ENCODE measurements around the gene PRAC1.

PRAC1 gene

GRCh38 chr17:48761114-48761513 is 38.8 kb upstream of the PRAC1 start:
- Histone ChIP-seq H2BK15ac (ENCODE audit: low read length) (no peak overlapping the region), H3K27me3 (ENCODE audit: control insufficient read depth in 3 of 3, insufficient read depth in 3 of 3, low read depth in 1 of 3, low read length in 3 of 3) (peaks cover 0 to 77% (median 44%) of the 10 kb centered on the region in 3 experiments), H3K27ac (replicated peaks; ENCODE audit: low read length) (no peak overlapping the region), H3K23ac (ENCODE audit: low read depth, low read length, poor library complexity) (no peak overlapping the region), H3K4me2 (ENCODE audit: insufficient read depth, low read length, poor library complexity, severe bottlenecking) (no peak overlapping the region), H2AFZ (ENCODE audit: low read length) (no peak overlapping the region), H3K9me3 (replicated peaks in 1 of 2; ENCODE audit: control insufficient read depth in 2 of 2, insufficient read depth in 1 of 2, low read depth in 1 of 2, low read length in 2 of 2) (no peaks in the 10 kb centered on the region), H2BK5ac (ENCODE audit: low read length) (no peak overlapping the region), H2AK5ac (ENCODE audit: low read depth, low read length) (no peak overlapping the region), H4K8ac (ENCODE audit: low read depth, low read length) (no peak overlapping the region), H4K91ac (ENCODE audit: low read depth, low read length, poor library complexity) (no peak overlapping the region), H3K36me3 (replicated peaks in 1 of 2; ENCODE audit: control insufficient read depth in 2 of 2, insufficient read depth in 2 of 2, low read length in 2 of 2) (no peaks in the 10 kb centered on the region), H3K4me3 (ENCODE audit: low read length in 2 of 2) (no peak overlapping the region), H2BK12ac (ENCODE audit: low read length) (no peak overlapping the region), H3K18ac (ENCODE audit: low read length) (no peak overlapping the region), H3K9ac (ENCODE audit: low read depth, low read length, poor library complexity) (no peak overlapping the region), H2BK120ac (ENCODE audit: low read depth, low read length) (no peak overlapping the region), H3K4me1 (ENCODE audit: control insufficient read depth in 2 of 2, insufficient read depth in 1 of 2, low read depth in 1 of 2, low read length in 2 of 2) (no peaks in the 10 kb centered on the region), H3K14ac (ENCODE audit: low read length) (no peak overlapping the region), H3K79me1 (ENCODE audit: low read depth, low read length) (no peaks in the 10 kb centered on the region), H3K4ac (ENCODE audit: low read length) (no peak overlapping the region)
- WGBS, 2 donors (ENCODE audit: extremely low coverage in 2 of 2, insufficient read length in 2 of 2, insufficient replicate concordance in 1 of 2) = no CpG with 5 or more reads among the region's 6 CpGs
- DNase-seq (ENCODE audit: low spot score) = no peak

GRCh38 chr17:48760411-48760810 is 38.1 kb upstream of the PRAC1 start:
- no peak overlapping the region for H3K4me3 ChIP-seq (ENCODE audit: low read length in 2 of 2)
- no peak overlapping the region for H4K91ac ChIP-seq (ENCODE audit: low read depth, low read length, poor library complexity)
- H3K14ac ChIP-seq (ENCODE audit: low read length) = no peak overlapping the region
- no peak overlapping the region for H2AFZ ChIP-seq (ENCODE audit: low read length)
- no peak overlapping the region for H2BK5ac ChIP-seq (ENCODE audit: low read length)
- whole genome bisulfite sequencing, 2 donors (ENCODE audit: extremely low coverage in 2 of 2, insufficient read length in 2 of 2, insufficient replicate concordance in 1 of 2) = no CpG with 5 or more reads among the region's 4 CpGs
- no peaks in the 10 kb centered on the region for H3K9me3 ChIP-seq (replicated peaks in 1 of 2; ENCODE audit: control insufficient read depth in 2 of 2, insufficient read depth in 1 of 2, low read depth in 1 of 2, low read length in 2 of 2)
- no peak overlapping the region for H3K23ac ChIP-seq (ENCODE audit: low read depth, low read length, poor library complexity)
- H3K4ac ChIP-seq (ENCODE audit: low read length) = no peak overlapping the region
- no peak overlapping the region for H3K18ac ChIP-seq (ENCODE audit: low read length)
- peaks cover 0 to 81% (median 51%) of the 10 kb centered on the region in 3 experiments for H3K27me3 ChIP-seq (ENCODE audit: control insufficient read depth in 3 of 3, insufficient read depth in 3 of 3, low read depth in 1 of 3, low read length in 3 of 3)
- no peak overlapping the region for H2AK5ac ChIP-seq (ENCODE audit: low read depth, low read length)
- H3K9ac ChIP-seq (ENCODE audit: low read depth, low read length, poor library complexity) = no peak overlapping the region
- no peak overlapping the region for H3K27ac ChIP-seq (replicated peaks; ENCODE audit: low read length)
- H4K8ac ChIP-seq (ENCODE audit: low read depth, low read length) = no peak overlapping the region
- no peak overlapping the region for H2BK12ac ChIP-seq (ENCODE audit: low read length)
- DNase-seq (ENCODE audit: low spot score) = no peak
- no peaks in the 10 kb centered on the region for H3K4me1 ChIP-seq (ENCODE audit: control insufficient read depth in 2 of 2, insufficient read depth in 1 of 2, low read depth in 1 of 2, low read length in 2 of 2)
- no peak overlapping the region for H2BK15ac ChIP-seq (ENCODE audit: low read length)
- no peaks in the 10 kb centered on the region for H3K79me1 ChIP-seq (ENCODE audit: low read depth, low read length)
- H3K36me3 ChIP-seq (replicated peaks in 1 of 2; ENCODE audit: control insufficient read depth in 2 of 2, insufficient read depth in 2 of 2, low read length in 2 of 2) = no peaks in the 10 kb centered on the region
- H2BK120ac ChIP-seq (ENCODE audit: low read depth, low read length) = no peak overlapping the region
- no peak overlapping the region for H3K4me2 ChIP-seq (ENCODE audit: insufficient read depth, low read length, poor library complexity, severe bottlenecking)

GRCh38 chr17:48759288-48759687 is 37.0 kb upstream of the PRAC1 start:
- H3K4ac ChIP-seq (ENCODE audit: low read length) = no peak overlapping the region
- peaks cover 6 to 86% (median 62%) of the 10 kb centered on the region in 3 experiments for H3K27me3 ChIP-seq (ENCODE audit: control insufficient read depth in 3 of 3, insufficient read depth in 3 of 3, low read depth in 1 of 3, low read length in 3 of 3)
- H3K9ac ChIP-seq (ENCODE audit: low read depth, low read length, poor library complexity) = no peak overlapping the region
- H3K36me3 ChIP-seq (replicated peaks in 1 of 2; ENCODE audit: control insufficient read depth in 2 of 2, insufficient read depth in 2 of 2, low read length in 2 of 2) = no peaks in the 10 kb centered on the region
- no peaks in the 10 kb centered on the region for H3K79me1 ChIP-seq (ENCODE audit: low read depth, low read length)
- no peak overlapping the region for H3K23ac ChIP-seq (ENCODE audit: low read depth, low read length, poor library complexity)
- H3K18ac ChIP-seq (ENCODE audit: low read length) = no peak overlapping the region
- no peak overlapping the region for H2BK15ac ChIP-seq (ENCODE audit: low read length)
- H2BK12ac ChIP-seq (ENCODE audit: low read length) = no peak overlapping the region
- no peak overlapping the region for H2BK5ac ChIP-seq (ENCODE audit: low read length)
- H2AFZ ChIP-seq (ENCODE audit: low read length) = no peak overlapping the region
- H3K4me1 ChIP-seq (ENCODE audit: control insufficient read depth in 2 of 2, insufficient read depth in 1 of 2, low read depth in 1 of 2, low read length in 2 of 2) = no peaks in the 10 kb centered on the region
- no peak overlapping the region for H4K91ac ChIP-seq (ENCODE audit: low read depth, low read length, poor library complexity)
- no peak overlapping the region for H3K27ac ChIP-seq (replicated peaks; ENCODE audit: low read length)
- no peak overlapping the region for H4K8ac ChIP-seq (ENCODE audit: low read depth, low read length)
- no peak for DNase-seq (ENCODE audit: low spot score)
- no peak overlapping the region for H2BK120ac ChIP-seq (ENCODE audit: low read depth, low read length)
- H3K4me2 ChIP-seq (ENCODE audit: insufficient read depth, low read length, poor library complexity, severe bottlenecking) = no peak overlapping the region
- H3K4me3 ChIP-seq (ENCODE audit: low read length in 2 of 2) = no peak overlapping the region
- no peak overlapping the region for H2AK5ac ChIP-seq (ENCODE audit: low read depth, low read length)
- no peak overlapping the region for H3K14ac ChIP-seq (ENCODE audit: low read length)
- H3K9me3 ChIP-seq (replicated peaks in 1 of 2; ENCODE audit: control insufficient read depth in 2 of 2, insufficient read depth in 1 of 2, low read depth in 1 of 2, low read length in 2 of 2) = no peaks in the 10 kb centered on the region

GRCh38 chr17:48757524-48757961 is 35.2 kb upstream of the PRAC1 start:
- peaks cover 23 to 87% (median 76%) of the 10 kb centered on the region in 3 experiments for H3K27me3 ChIP-seq (ENCODE audit: control insufficient read depth in 3 of 3, insufficient read depth in 3 of 3, low read depth in 1 of 3, low read length in 3 of 3)
- H2BK12ac ChIP-seq (ENCODE audit: low read length) = no peak overlapping the region
- no peak overlapping the region for H3K14ac ChIP-seq (ENCODE audit: low read length)
- H3K9ac ChIP-seq (ENCODE audit: low read depth, low read length, poor library complexity) = no peak overlapping the region
- no peak overlapping the region for H3K18ac ChIP-seq (ENCODE audit: low read length)
- H3K4ac ChIP-seq (ENCODE audit: low read length) = no peak overlapping the region
- no peak overlapping the region for H4K8ac ChIP-seq (ENCODE audit: low read depth, low read length)
- H3K23ac ChIP-seq (ENCODE audit: low read depth, low read length, poor library complexity) = no peak overlapping the region
- no peaks in the 10 kb centered on the region for H3K4me1 ChIP-seq (ENCODE audit: control insufficient read depth in 2 of 2, insufficient read depth in 1 of 2, low read depth in 1 of 2, low read length in 2 of 2)
- no peak overlapping the region for H2BK5ac ChIP-seq (ENCODE audit: low read length)
- no peak overlapping the region for H3K4me3 ChIP-seq (ENCODE audit: low read length in 2 of 2)
- no peak overlapping the region for H3K27ac ChIP-seq (replicated peaks; ENCODE audit: low read length)
- no peak for DNase-seq (ENCODE audit: low spot score)
- H2BK120ac ChIP-seq (ENCODE audit: low read depth, low read length) = no peak overlapping the region
- H3K4me2 ChIP-seq (ENCODE audit: insufficient read depth, low read length, poor library complexity, severe bottlenecking) = no peak overlapping the region
- no peaks in the 10 kb centered on the region for H3K79me1 ChIP-seq (ENCODE audit: low read depth, low read length)
- H2BK15ac ChIP-seq (ENCODE audit: low read length) = no peak overlapping the region
- WGBS, 2 donors (ENCODE audit: extremely low coverage in 2 of 2, insufficient read length in 2 of 2, insufficient replicate concordance in 1 of 2) = no CpG with 5 or more reads among the region's 2 CpGs
- peaks cover 0 to 2% of the 10 kb centered on the region in 2 donors for H3K9me3 ChIP-seq (replicated peaks in 1 of 2; ENCODE audit: control insufficient read depth in 2 of 2, insufficient read depth in 1 of 2, low read depth in 1 of 2, low read length in 2 of 2)
- H2AFZ ChIP-seq (ENCODE audit: low read length) = no peak overlapping the region
- no peaks in the 10 kb centered on the region for H3K36me3 ChIP-seq (replicated peaks in 1 of 2; ENCODE audit: control insufficient read depth in 2 of 2, insufficient read depth in 2 of 2, low read length in 2 of 2)
- no peak overlapping the region for H2AK5ac ChIP-seq (ENCODE audit: low read depth, low read length)
- no peak overlapping the region for H4K91ac ChIP-seq (ENCODE audit: low read depth, low read length, poor library complexity)
